Activated T-cell treated with anti-CD3 and anti-CD28 coated beads, Interleukin-2, amount 50 U/mL, for 4 hours (primary cell): Measurements from ENCODE around the gene USP6. TPM values are rescaled to one million over a fixed set of nuclear protein-coding genes. Genes with fewer than 3 reads are reported as not detected.

ENCODE experiments used
- ATAC-seq, 2 donors: fragments of 200-7000 bp; cut with Tn5 transposase; one replicate each; pipeline ENCODE4 v1.10.0; 2021
- DNase-seq: peaks from one replicate; pipeline ENCODE4 v3.0.0-alpha.2; 2020
- H3K27me3 Mint-ChIP-seq: one replicate; pipeline ENCODE4 v1.8.0; 2021; ENCODE audit warnings: low read depth, mixed read lengths
- H3K36me3 Mint-ChIP-seq: one replicate; pipeline ENCODE4 v1.8.0; 2022; ENCODE audit warnings: mixed read lengths; ENCODE audit not compliant: insufficient read depth
- H3K4me1 Mint-ChIP-seq: one replicate; pipeline ENCODE4 v1.8.0; 2021; ENCODE audit warnings: low read depth, mixed read lengths
- H3K4me3 Mint-ChIP-seq: one replicate; pipeline ENCODE4 v1.8.0; 2021; ENCODE audit warnings: mild to moderate bottlenecking, moderate library complexity, mixed read lengths
- H3K9me3 Mint-ChIP-seq: one replicate; pipeline ENCODE4 v1.8.0; 2021; ENCODE audit warnings: mixed read lengths
- total RNA-seq, 3 donors: library from RNA; stranded (reverse); gene quantifications; one replicate each; pipeline ENCODE4 v1.2.1, GENCODE V29; 2021

Gene USP6
- total RNA-seq, 3 donors from 2014 or later: 0.08 to 0.23 TPM; not detected in 1

GRCh38 chr17:5179003-5179402, 63.2 kb downstream of the USP6 start:
- Mint-ChIP-seq H3K9me3 (peaks cover 39% of the 10 kb centered on the region), H3K4me3 (no peak overlapping the region), H3K4me1 (no peaks in the 10 kb centered on the region), H3K27me3 (no peaks in the 10 kb centered on the region), H3K36me3 (peaks cover 40% of the 10 kb centered on the region)
- DNase-seq: no peak
- ATAC-seq: no peak

GRCh38 chr17:5181509-5182305, 65.9 kb downstream of the USP6 start:
- Mint-ChIP-seq H3K27me3 (no peaks in the 10 kb centered on the region), H3K36me3 (peaks cover 40% of the 10 kb centered on the region), H3K4me1 (no peaks in the 10 kb centered on the region), H3K4me3 (no peak overlapping the region), H3K9me3 (peaks cover 47% of the 10 kb centered on the region)
- ATAC-seq (no peak), DNase-seq (no peak)

GRCh38 chr17:5182597-5183409, 67.0 kb downstream of the USP6 start:
- peaks cover 53% of the 10 kb centered on the region for H3K9me3 Mint-ChIP-seq
- no peaks in the 10 kb centered on the region for H3K27me3 Mint-ChIP-seq
- no peak for DNase-seq
- no peak for ATAC-seq
- no peaks in the 10 kb centered on the region for H3K4me1 Mint-ChIP-seq
- H3K4me3 Mint-ChIP-seq: no peak overlapping the region
- H3K36me3 Mint-ChIP-seq: peaks cover 44% of the 10 kb centered on the region

GRCh38 chr17:5183410-5183793, 67.6 kb downstream of the USP6 start:
- no peak overlapping the region for H3K4me3 Mint-ChIP-seq
- ATAC-seq (no peak), DNase-seq (no peak)
- peaks cover 56% of the 10 kb centered on the region for H3K9me3 Mint-ChIP-seq
- H3K36me3 Mint-ChIP-seq: peaks cover 49% of the 10 kb centered on the region
- H3K4me1 Mint-ChIP-seq: no peaks in the 10 kb centered on the region
- H3K27me3 Mint-ChIP-seq: no peaks in the 10 kb centered on the region

- no peaks in the 10 kb centered on the region for H3K4me1 Mint-ChIP-seq
- H3K27me3 Mint-ChIP-seq: no peaks in the 10 kb centered on the region
- peaks cover 57% of the 10 kb centered on the region for H3K9me3 Mint-ChIP-seq
- DNase-seq: no peak
- ATAC-seq: no peak
- H3K36me3 Mint-ChIP-seq: peaks cover 50% of the 10 kb centered on the region
- H3K4me3 Mint-ChIP-seq: no peak overlapping the region
These were observed 68.5 kb downstream of the USP6 start for GRCh38 chr17:5184288-5184687.

- Mint-ChIP-seq H3K9me3 (peaks cover 15% of the 10 kb centered on the region), H3K27me3 (no peaks in the 10 kb centered on the region), H3K4me3 (peak within 1 kb of the TSS; percentile 93), H3K4me1 (peaks cover 28% of the 10 kb centered on the region), H3K36me3 (peaks cover 18% of the 10 kb centered on the region)
- ATAC-seq (peak; percentile 100), DNase-seq (peak; percentile 95)
These were observed 75.9 kb downstream of the USP6 start, which contains the start of gene ZNF594 for GRCh38 chr17:5191541-5192417. Gene ZNF594, minus strand, starts transcription at chr17:5191868. Its CDS starts 7,612 bp downstream, at chr17:5184256.

GRCh38 chr17:5194346-5194745, 78.5 kb downstream of the USP6 start:
- H3K4me1 Mint-ChIP-seq: peaks cover 33% of the 10 kb centered on the region
- H3K27me3 Mint-ChIP-seq: no peaks in the 10 kb centered on the region
- no peak for ATAC-seq

GRCh38 chr17:5198472-5198871, 82.6 kb downstream of the USP6 start:
- Mint-ChIP-seq H3K9me3 (no peaks in the 10 kb centered on the region), H3K4me1 (peaks cover 5% of the 10 kb centered on the region), H3K4me3 (no peak overlapping the region), H3K36me3 (no peaks in the 10 kb centered on the region), H3K27me3 (no peaks in the 10 kb centered on the region)
- ATAC-seq: no peak
- DNase-seq: no peak

More at GRCh38 chr17:5194346-5194745, 78.5 kb downstream of the USP6 start:
- Mint-ChIP-seq H3K9me3 (peaks cover 5% of the 10 kb centered on the region), H3K36me3 (peaks cover 5% of the 10 kb centered on the region), H3K4me3 (no peak overlapping the region)
- no peak for DNase-seq

- no peak for ATAC-seq
- H3K27me3 Mint-ChIP-seq: no peaks in the 10 kb centered on the region
- H3K4me1 Mint-ChIP-seq: peaks cover 5% of the 10 kb centered on the region
- H3K4me3 Mint-ChIP-seq: no peak overlapping the region
- DNase-seq: no peak
- no peaks in the 10 kb centered on the region for H3K9me3 Mint-ChIP-seq
- peaks cover 6% of the 10 kb centered on the region for H3K36me3 Mint-ChIP-seq
These were observed 84.5 kb downstream of the USP6 start for GRCh38 chr17:5200360-5200759.

- peaks cover 5% of the 10 kb centered on the region for H3K4me1 Mint-ChIP-seq
- DNase-seq (no peak), ATAC-seq (no peak)
- H3K36me3 Mint-ChIP-seq: peaks cover 6% of the 10 kb centered on the region
- no peak overlapping the region for H3K4me3 Mint-ChIP-seq
- no peaks in the 10 kb centered on the region for H3K27me3 Mint-ChIP-seq
- no peaks in the 10 kb centered on the region for H3K9me3 Mint-ChIP-seq
These were observed 85.2 kb downstream of the USP6 start for GRCh38 chr17:5201011-5201410.

- Mint-ChIP-seq H3K36me3 (peaks cover 11% of the 10 kb centered on the region), H3K9me3 (no peaks in the 10 kb centered on the region), H3K4me1 (peaks cover 1% of the 10 kb centered on the region), H3K4me3 (no peak overlapping the region), H3K27me3 (no peaks in the 10 kb centered on the region)
- ATAC-seq (no peak), DNase-seq (no peak)
These were observed 87.5 kb downstream of the USP6 start for GRCh38 chr17:5203178-5203907.

- peak in 1 of 2 donors; percentile 34 for ATAC-seq
- H3K4me3 Mint-ChIP-seq: no peak overlapping the region
- no peak for DNase-seq
- H3K27me3 Mint-ChIP-seq: no peaks in the 10 kb centered on the region
- H3K9me3 Mint-ChIP-seq: no peaks in the 10 kb centered on the region
- peaks cover 15% of the 10 kb centered on the region for H3K36me3 Mint-ChIP-seq
- peaks cover 1% of the 10 kb centered on the region for H3K4me1 Mint-ChIP-seq
These were observed 88.1 kb downstream of the USP6 start for GRCh38 chr17:5203908-5204294.

- H3K4me1 Mint-ChIP-seq: peaks cover 9% of the 10 kb centered on the region
- H3K9me3 Mint-ChIP-seq: no peaks in the 10 kb centered on the region
- no peaks in the 10 kb centered on the region for H3K27me3 Mint-ChIP-seq
- ATAC-seq (no peak), DNase-seq (no peak)
- H3K4me3 Mint-ChIP-seq: no peak overlapping the region
- peaks cover 12% of the 10 kb centered on the region for H3K36me3 Mint-ChIP-seq
These were observed 93.6 kb downstream of the USP6 start for GRCh38 chr17:5209396-5209795.
